H1 (cell line): ENCODE measurements around the gene AKT1. TPM values are rescaled to one million over a fixed set of nuclear protein-coding genes. Genes with fewer than 3 reads are reported as not detected.

Experiments used
- CTCF ChIA-PET: fragments of 300-600 bp; sonication (Branson Sonifier 250); formaldehyde crosslinking; loops from one replicate; lab custom pipeline; 2021; ENCODE audit not compliant: partially characterized antibody; lab: Charles Lee
- POLR2A ChIA-PET: fragments of 300-600 bp; sonication (Branson Sonifier 250); formaldehyde crosslinking; loops from one replicate; lab custom pipeline; 2021; ENCODE audit warnings: inconsistent platforms; ENCODE audit not compliant: partially characterized antibody; lab: Charles Lee
- DNase-seq, 2 experiments: peaks; one replicate each; pipeline versions ENCODE4 v3.0.0 to v3.0.0-alpha.2; 2010 to 2022; ENCODE audit warnings: low spot score in 2 of 2, low read depth in 1 of 2, mixed read lengths in 1 of 2
- FAIRE-seq: peaks from 2 replicates; lab custom pipeline; 2011; peaks lifted over from hg19 to GRCh38; lab: Jason Lieb, UNC
- H2AFZ ChIP-seq: 2 replicates; pipeline ENCODE4 v1.8.1; 2012; ENCODE audit warnings: low read length, inconsistent platforms
- H2AK5ac ChIP-seq: 2 replicates; pipeline ENCODE4 v1.6.1; 2013; ENCODE audit warnings: low read depth, low read length
- H2BK120ac ChIP-seq: replicated peaks from 2 replicates; pipeline ENCODE3; 2013; ENCODE audit warnings: low read depth, low read length, inconsistent platforms
- H2BK12ac ChIP-seq: 2 replicates; pipeline ENCODE4 v1.6.1; 2013; ENCODE audit warnings: low read depth, low read length
- H2BK15ac ChIP-seq: 2 replicates; pipeline ENCODE4 v1.6.1; 2013; ENCODE audit warnings: low read length
- H2BK20ac ChIP-seq: 2 replicates; pipeline ENCODE4 v1.6.1; 2013; ENCODE audit warnings: low read length
- H2BK5ac ChIP-seq: 2 replicates; pipeline ENCODE4 v1.6.1; 2013; ENCODE audit warnings: low read depth, low read length
- H3K14ac ChIP-seq: 2 replicates; pipeline ENCODE4 v1.6.1; 2013; ENCODE audit warnings: inconsistent platforms; ENCODE audit not compliant: insufficient read length
- H3K18ac ChIP-seq: 2 replicates; pipeline ENCODE4 v1.6.1; 2013; ENCODE audit warnings: low read length; ENCODE audit errors: extremely low read depth
- H3K23ac ChIP-seq: 2 replicates; pipeline ENCODE4 v1.6.1; 2013; ENCODE audit warnings: inconsistent platforms; ENCODE audit not compliant: insufficient read length
- H3K23me2 ChIP-seq: 2 replicates; pipeline ENCODE4 v1.6.1; 2013; ENCODE audit warnings: low read depth, low read length
- H3K27ac ChIP-seq: 2 replicates; pipeline ENCODE4 v1.6.1; 2011; ENCODE audit warnings: low read depth, low read length, inconsistent platforms
- H3K27me3 ChIP-seq, 4 experiments: replicated peaks in 1 of 4; 1 replicate in 1 of 4; 2 replicates in 3 of 4; pipeline versions ENCODE4 v1.6.1 to v1.8.1; 2011 to 2013; ENCODE audit warnings: low read length in 3 of 4, mild to moderate bottlenecking in 3 of 4, inconsistent platforms in 2 of 4, mixed read lengths in 2 of 4, moderate library complexity in 1 of 4; ENCODE audit not compliant: control insufficient read depth in 3 of 4, insufficient read depth in 3 of 4; ENCODE audit errors: extremely low read depth in 1 of 4
- H3K36me3 ChIP-seq, 4 experiments: 2 replicates each; pipeline versions ENCODE4 v1.6.1 to v1.8.1; 2011 to 2013; ENCODE audit warnings: mild to moderate bottlenecking in 4 of 4, low read length in 3 of 4, moderate library complexity in 2 of 4, control low read depth in 1 of 4, inconsistent platforms in 1 of 4; ENCODE audit not compliant: insufficient read depth in 4 of 4, control insufficient read depth in 2 of 4
- H3K4ac ChIP-seq: replicated peaks from 2 replicates; pipeline ENCODE3; 2013; ENCODE audit warnings: low read length, low read depth, mixed read lengths, inconsistent platforms; ENCODE audit not compliant: insufficient read length
- H3K4me1 ChIP-seq, 4 experiments: replicated peaks in 1 of 4; 1 replicate in 1 of 4; 2 replicates in 3 of 4; pipeline versions ENCODE4 v1.6.1 to v1.8.1; 2011 to 2013; ENCODE audit warnings: low read length in 3 of 4, inconsistent platforms in 2 of 4, mixed read lengths in 1 of 4; ENCODE audit not compliant: insufficient read depth in 4 of 4, control insufficient read depth in 3 of 4
- H3K4me2 ChIP-seq, 2 experiments: 2 replicates each; pipeline versions ENCODE4 v1.6.1 to v1.8.1; 2011 to 2013; ENCODE audit warnings: low read depth in 2 of 2, low read length in 2 of 2, control low read depth in 1 of 2, inconsistent platforms in 1 of 2, mild to moderate bottlenecking in 1 of 2; ENCODE audit not compliant: insufficient read depth in 1 of 2
- H3K4me3 ChIP-seq, 4 experiments: fragments of 200-600, 300-600 bp in 1 of 4; sonication (generic), shearing (Covaris generic), sonication (Bioruptor Twin) in 1 of 4; 2 replicates each; pipeline versions ENCODE4 v1.5.1 to v1.8.1; 2011 to 2016; ENCODE audit warnings: low read length in 4 of 4, low read depth in 3 of 4, control low read depth in 2 of 4, inconsistent platforms in 2 of 4, mild to moderate bottlenecking in 2 of 4, mixed read lengths in 1 of 4, moderate library complexity in 1 of 4; ENCODE audit not compliant: insufficient read depth in 2 of 4; ENCODE audit errors: extremely low read depth in 1 of 4
- H3K56ac ChIP-seq: replicated peaks from 2 replicates; pipeline ENCODE3; 2013; ENCODE audit warnings: low read depth, mild to moderate bottlenecking, mixed read lengths, low read length, inconsistent platforms; ENCODE audit not compliant: insufficient read length
- H3K79me1 ChIP-seq: 2 replicates; pipeline ENCODE4 v1.6.1; 2013; ENCODE audit warnings: low read depth, low read length, control low read depth
- H3K79me2 ChIP-seq, 2 experiments: 2 replicates each; pipeline versions ENCODE4 v1.6.1 to v1.8.1; 2012 to 2013; ENCODE audit warnings: low read length in 2 of 2, mild to moderate bottlenecking in 2 of 2, inconsistent platforms in 1 of 2; ENCODE audit not compliant: insufficient read depth in 2 of 2, control insufficient read depth in 1 of 2
- H3K9ac ChIP-seq, 4 experiments: replicated peaks in 1 of 4; 1 replicate in 1 of 4; 2 replicates in 3 of 4; pipeline versions ENCODE4 v1.6.1 to v1.8.1; 2011 to 2013; ENCODE audit warnings: low read depth in 3 of 4, low read length in 3 of 4, control low read depth in 2 of 4, mild to moderate bottlenecking in 2 of 4, moderate library complexity in 2 of 4, inconsistent platforms in 1 of 4; ENCODE audit errors: extremely low read depth in 1 of 4
- H3K9me3 ChIP-seq, 2 experiments: 2 replicates each; pipeline versions ENCODE4 v1.6.1 to v1.8.1; 2012 to 2013; ENCODE audit warnings: mild to moderate bottlenecking in 2 of 2, moderate library complexity in 2 of 2, control low read depth in 1 of 2, inconsistent platforms in 1 of 2, low read depth in 1 of 2, low read length in 1 of 2, mixed read lengths in 1 of 2; ENCODE audit not compliant: insufficient read depth in 2 of 2
- H4K20me1 ChIP-seq, 2 experiments: replicated peaks in 1 of 2; 2 replicates each; pipeline versions ENCODE3 to v1.8.1; 2011 to 2013; ENCODE audit warnings: inconsistent platforms in 2 of 2, low read length in 2 of 2, mild to moderate bottlenecking in 1 of 2; ENCODE audit not compliant: insufficient read depth in 2 of 2, control insufficient read depth in 1 of 2
- H4K5ac ChIP-seq: 2 replicates; pipeline ENCODE4 v1.6.1; 2013; ENCODE audit warnings: low read length, low read depth, mixed read lengths, inconsistent platforms; ENCODE audit not compliant: insufficient read length
- H4K8ac ChIP-seq: 2 replicates; pipeline ENCODE4 v1.8.0; 2013; ENCODE audit warnings: mild to moderate bottlenecking, moderate library complexity, low read length, inconsistent platforms; ENCODE audit not compliant: insufficient read depth; ENCODE audit errors: extremely low read depth
- H4K91ac ChIP-seq: replicated peaks from 2 replicates; pipeline ENCODE3; 2013; ENCODE audit warnings: low read length, mixed read lengths, inconsistent platforms; ENCODE audit not compliant: insufficient read length
- EZH2 ChIP-seq: fragments of 200-600 bp; sonication (generic); IDR thresholded peaks from 2 replicates; pipeline ENCODE4 v1.7.1; 2012; ENCODE audit warnings: low read depth, mild to moderate bottlenecking, moderate library complexity, low read length, inconsistent platforms; ENCODE audit not compliant: severe bottlenecking
- RAD21 ChIP-seq, 2 experiments: IDR thresholded peaks in 1 of 2; conservative IDR thresholded peaks in 1 of 2; 2 replicates each; pipeline ENCODE4 v1.6.1; 2011; ENCODE audit warnings: low read depth in 2 of 2, low read length in 2 of 2, improper control_type of control experiment in 1 of 2, inconsistent platforms in 1 of 2, mild to moderate bottlenecking in 1 of 2, moderate library complexity in 1 of 2
- SIRT6 ChIP-seq: IDR thresholded peaks from one replicate; pipeline ENCODE4 v1.7.1; 2012; ENCODE audit warnings: low read length, inconsistent platforms
- SP1 ChIP-seq: IDR thresholded peaks from 2 replicates; pipeline ENCODE4 v1.6.1; 2011; ENCODE audit warnings: low read depth, low read length
- TBP ChIP-seq: IDR thresholded peaks from 2 replicates; pipeline ENCODE4 v1.6.1; 2011; ENCODE audit warnings: low read depth, low read length, improper control_type of control experiment
- WGBS, 2 experiments: shearing (Covaris generic) in 1 of 2; methylation state at CpG; one replicate each; pipeline versions ENCODE4 v1.1.6 to v1.1.7; 2013 to 2015; ENCODE audit warnings: low lambda C conversion rate in 2 of 2, mixed read lengths in 2 of 2, inconsistent platforms in 1 of 2, low coverage in 1 of 2, missing lambda C conversion rate in 1 of 2; ENCODE audit not compliant: insufficient replicate concordance in 2 of 2, insufficient coverage in 1 of 2, insufficient read length in 1 of 2; ENCODE audit errors: extremely low coverage in 1 of 2, missing lambda C conversion rate in 1 of 2; 5-methylcytosine and 5-hydroxymethylcytosine counted together
- polyA plus RNA-seq, 7 experiments: library from polyadenylated mRNA; depleted of rRNA in 3 of 7; stranded (reverse) in 5 of 7; unstranded in 2 of 7; fragments of >200 nt in 5 of 7; fragments of 200-250 nt in 2 of 7; gene quantifications; 1 replicate in 5 of 7; 2 replicates in 1 of 7; 4 replicates in 1 of 7; pipeline versions ENCODE4 v1.2.1 to v1.2.3, GENCODE V29; 2011 to 2013; ENCODE audit warnings: missing spikeins in 2 of 7, mixed read lengths in 2 of 7
- total RNA-seq: library from RNA; stranded (reverse); fragmentation: NEBNext Ultra II Directional; extraction: Animal tissue kit (Norgen Biotek cat#: 25700); gene quantifications from 2 replicates; pipeline ENCODE4 v1.2.1, GENCODE V29; 2021
- TF ChIP-seq, protein P1 (sequence below): IDR thresholded peaks from 2 replicates; pipeline ENCODE4 v1.6.1; 2012; ENCODE audit warnings: low read length, inconsistent platforms
- TF ChIP-seq, protein P2 (sequence below): IDR thresholded peaks from 2 replicates; pipeline ENCODE4 v1.6.1; 2011; ENCODE audit warnings: low read depth, mild to moderate bottlenecking, low read length; ENCODE audit not compliant: insufficient read depth

The AKT1 gene
- total and polyA plus RNA-seq, 2 of the 8 experiments (the other 6 are each of a cell fraction or from before 2014, with no cell fraction given) = 68.1 to 71.5 TPM

DNA sequence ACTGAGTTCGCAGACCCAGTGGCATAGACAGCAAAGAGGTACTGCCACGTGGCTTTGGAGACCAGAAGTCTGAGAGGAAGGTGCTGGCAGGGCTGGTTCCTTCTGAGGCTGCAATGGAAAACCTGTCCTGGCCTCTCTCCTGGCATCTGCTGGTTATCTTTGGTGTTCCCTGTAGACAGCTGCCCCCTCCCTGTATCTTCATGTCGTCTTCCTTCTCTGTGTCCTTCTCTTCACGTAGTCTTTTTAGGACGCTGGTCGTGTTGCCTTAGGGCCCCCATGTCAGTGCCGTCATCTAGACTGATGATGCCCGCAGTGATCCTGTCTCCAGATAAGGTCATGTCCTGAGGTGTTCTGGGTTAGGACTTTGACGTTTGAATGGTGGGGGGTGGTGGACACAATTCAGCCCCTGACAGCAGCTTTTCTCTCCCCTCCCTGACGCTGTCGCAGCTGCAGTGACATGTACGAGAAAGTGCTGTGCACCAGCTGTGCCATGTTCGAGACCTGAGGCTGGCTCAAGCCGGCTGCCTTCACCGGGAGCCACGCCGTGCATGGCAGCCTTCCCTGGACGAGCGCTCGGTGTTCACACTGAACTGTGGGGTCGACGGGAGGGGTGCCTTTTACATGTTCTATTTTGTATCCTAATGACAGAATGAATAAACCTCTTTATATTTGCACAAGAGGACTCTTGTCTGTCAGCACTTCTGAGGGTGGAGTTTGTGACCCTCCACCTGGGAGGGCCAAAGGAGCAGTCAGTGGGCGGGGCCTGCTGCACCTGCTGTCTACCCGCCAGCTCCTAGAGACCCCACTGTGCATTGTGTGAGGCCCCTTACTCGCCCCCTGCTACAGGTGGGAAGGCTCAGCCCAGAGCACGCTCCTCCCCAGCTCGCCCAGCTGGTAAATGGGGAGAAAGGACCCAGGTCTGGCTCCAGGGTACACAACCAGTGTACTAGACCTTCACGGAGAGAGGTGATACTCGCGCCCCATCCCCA, 36.3 kb downstream of the AKT1 start:
- no peak overlapping the region for H3K9ac ChIP-seq
- no peaks in the 10 kb centered on the region for H3K9me3 ChIP-seq
- H2BK5ac ChIP-seq = no peak overlapping the region
- peaks cover 8 to 29% (median 23%) of the 10 kb centered on the region in 4 experiments; a peak in 7 of 8 replicates for H3K36me3 ChIP-seq
- POLR2A ChIA-PET = interaction anchor here (0.6 to 2.4 kb wide), 4 partner anchors 7 to 178 kb away, joined by 3 to 11 read pairs (median 3); no protein-coding TSS in a partner anchor
- H3K23ac ChIP-seq = no peak overlapping the region
- no peak overlapping the region for H2BK15ac ChIP-seq
- FAIRE-seq (no peak), DNase-seq (no peak)
- no peak overlapping the region for H3K4me3 ChIP-seq
- no peak overlapping the region for H4K91ac ChIP-seq
- no peak overlapping the region for H2AK5ac ChIP-seq
- no peak overlapping the region for H2AFZ ChIP-seq
- no peak overlapping the region for H4K8ac ChIP-seq
- peaks cover 30% of the 10 kb centered on the region for H3K79me1 ChIP-seq
- H2BK20ac ChIP-seq = no peak overlapping the region
- peaks cover 0 to 8% (median 1%) of the 10 kb centered on the region in 4 experiments; a peak in 6 of 7 replicates for H3K4me1 ChIP-seq
- TF ChIP-seq SP1 (no peak), TBP (no peak), RAD21 (IDR thresholded peaks at IDR 0.05 in 1 of 2, conservative IDR thresholded peaks at IDR 0.05 in 1 of 2; ENCODE audit: low read depth in 2 of 2, low read length in 2 of 2) (no peak), EZH2 (no peak), SIRT6 (no peak)
- TF ChIP-seq, protein P1, sequence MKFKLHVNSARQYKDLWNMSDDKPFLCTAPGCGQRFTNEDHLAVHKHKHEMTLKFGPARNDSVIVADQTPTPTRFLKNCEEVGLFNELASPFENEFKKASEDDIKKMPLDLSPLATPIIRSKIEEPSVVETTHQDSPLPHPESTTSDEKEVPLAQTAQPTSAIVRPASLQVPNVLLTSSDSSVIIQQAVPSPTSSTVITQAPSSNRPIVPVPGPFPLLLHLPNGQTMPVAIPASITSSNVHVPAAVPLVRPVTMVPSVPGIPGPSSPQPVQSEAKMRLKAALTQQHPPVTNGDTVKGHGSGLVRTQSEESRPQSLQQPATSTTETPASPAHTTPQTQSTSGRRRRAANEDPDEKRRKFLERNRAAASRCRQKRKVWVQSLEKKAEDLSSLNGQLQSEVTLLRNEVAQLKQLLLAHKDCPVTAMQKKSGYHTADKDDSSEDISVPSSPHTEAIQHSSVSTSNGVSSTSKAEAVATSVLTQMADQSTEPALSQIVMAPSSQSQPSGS = no peak
- TF ChIP-seq, protein P2, sequence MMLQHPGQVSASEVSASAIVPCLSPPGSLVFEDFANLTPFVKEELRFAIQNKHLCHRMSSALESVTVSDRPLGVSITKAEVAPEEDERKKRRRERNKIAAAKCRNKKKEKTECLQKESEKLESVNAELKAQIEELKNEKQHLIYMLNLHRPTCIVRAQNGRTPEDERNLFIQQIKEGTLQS = no peak
- TF ChIP-seq, all 59 proteins: peak for 0
- WGBS, 2 experiments = 93% methylated on average over 30 of the region's 30 CpGs; no CpG with 5 or more reads in 1 of the 2 experiments
- Histone ChIP-seq H4K20me1 (peaks cover 25 to 57% of the 10 kb centered on the region in 2 experiments), H3K23me2 (no peaks in the 10 kb centered on the region), H2BK12ac (no peak overlapping the region), H3K27me3 (no peaks in the 10 kb centered on the region), H3K14ac (no peak overlapping the region), H2BK120ac (no peak overlapping the region), H3K27ac (no peak overlapping the region), H3K4ac (no peak overlapping the region), H3K18ac (no peak overlapping the region), H3K4me2 (no peak overlapping the region), H3K79me2 (peaks cover 10 to 41% of the 10 kb centered on the region in 2 experiments; a peak in 3 of 4 replicates), H3K56ac (no peak overlapping the region), H4K5ac (no peak overlapping the region)
- CTCF ChIA-PET = interaction anchor here (0.7 to 1.5 kb wide), 10 partner anchors 8 to 286 kb away, joined by 3 to 7 read pairs (median 3); partner anchors contain the start of gene ADSS1
